GM21447 (cell line): ENCODE data around the gene SIGLEC5.

Source experiments
- ATAC-seq: cut with Tn5 transposase; IDR thresholded peaks from one replicate; pipeline ENCODE4 v1.9.1; 2021; ENCODE audit not compliant: unreplicated experiment

The SIGLEC5 gene

DNA sequence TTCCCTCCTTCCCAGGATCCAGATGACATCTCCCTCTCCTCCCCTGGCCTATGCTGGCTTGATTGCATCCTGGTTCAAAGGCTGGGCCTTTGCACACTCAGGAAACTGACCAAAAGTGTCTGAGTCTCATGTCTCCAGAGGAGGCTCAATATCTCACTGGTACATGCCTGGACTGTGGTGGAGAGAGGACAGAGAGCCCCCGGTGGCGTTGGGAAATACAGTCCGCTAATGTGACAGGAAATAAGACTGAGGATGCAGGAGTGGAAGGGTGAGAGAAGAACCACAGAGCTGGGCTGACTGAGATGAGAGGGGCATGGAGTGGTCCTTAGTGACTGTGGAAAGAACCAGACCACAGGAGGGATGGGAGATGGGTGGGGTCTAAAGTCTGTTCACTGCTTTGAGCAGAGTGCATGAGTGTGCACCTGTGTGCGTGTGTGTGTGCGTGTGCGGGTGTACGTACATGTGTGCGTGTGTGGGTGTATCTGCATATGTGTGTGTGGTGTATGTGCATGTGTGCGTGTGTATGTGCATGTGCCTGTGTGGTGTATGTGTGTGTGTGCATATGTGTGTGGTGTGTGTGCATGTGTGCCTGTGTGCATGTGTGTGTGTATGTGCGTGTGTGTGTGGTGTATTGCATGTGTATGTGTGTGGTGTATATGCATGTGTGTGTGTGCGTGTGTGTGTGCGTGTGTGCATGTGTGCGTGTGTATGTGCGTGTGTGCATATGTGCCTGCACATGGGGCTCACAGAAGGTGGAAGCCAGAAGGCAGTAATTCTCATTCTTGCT is 1.9 kb downstream of the SIGLEC5 start:
- no peak for ATAC-seq

DNA sequence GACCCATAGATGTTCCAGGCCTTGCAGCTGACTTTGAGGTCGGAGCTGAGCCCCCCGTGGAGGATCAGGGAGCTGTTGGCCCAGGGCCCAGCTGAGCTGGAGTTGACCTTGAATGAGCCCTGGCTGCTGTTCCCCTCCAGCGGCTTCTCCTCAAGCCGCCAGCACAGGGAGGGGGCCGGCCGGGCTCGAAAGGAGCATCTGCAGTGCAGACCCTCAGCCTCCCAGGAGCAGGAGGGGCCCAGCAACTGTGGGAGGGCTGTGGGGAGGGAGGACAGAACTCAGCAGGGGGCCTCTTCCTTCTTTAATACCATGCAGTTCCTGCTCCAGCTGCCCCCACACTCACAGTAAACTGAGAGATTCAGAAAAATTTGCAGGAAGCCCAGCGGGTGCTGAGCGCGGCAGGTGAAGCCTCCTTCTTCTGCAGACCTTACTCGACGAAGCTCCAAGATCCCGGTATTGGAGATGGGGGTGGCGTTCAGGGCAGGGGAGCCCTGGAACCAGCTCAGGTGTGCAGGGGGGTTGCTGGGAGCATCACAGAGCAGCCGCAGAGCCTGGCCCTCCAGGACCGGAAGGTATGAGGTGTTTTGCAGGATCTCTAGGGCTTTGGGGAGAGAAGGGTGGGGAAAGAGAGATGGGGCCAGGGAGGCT is 2.6 kb downstream of the SIGLEC5 start:
- no peak for ATAC-seq

DNA sequence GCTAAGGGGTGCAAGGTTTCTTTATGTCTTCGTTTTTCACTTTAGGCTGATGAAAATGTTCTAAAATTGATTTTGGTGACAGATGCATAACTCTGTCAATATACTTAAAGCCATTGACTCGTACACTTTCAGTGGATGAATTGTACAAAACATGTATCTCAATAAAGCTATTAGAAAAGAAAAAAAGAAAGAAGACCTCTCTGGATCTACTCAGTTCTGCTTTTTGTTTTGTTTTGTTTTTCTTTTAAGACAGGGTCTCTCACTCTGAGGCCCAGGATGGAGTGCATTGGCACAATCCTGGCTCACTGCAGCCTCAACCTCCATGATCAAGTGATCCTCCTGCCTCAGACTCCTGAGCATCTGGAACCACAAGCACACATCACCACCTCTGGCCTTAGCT is 3.5 kb downstream of the SIGLEC5 start:
- ATAC-seq: no peak

DNA sequence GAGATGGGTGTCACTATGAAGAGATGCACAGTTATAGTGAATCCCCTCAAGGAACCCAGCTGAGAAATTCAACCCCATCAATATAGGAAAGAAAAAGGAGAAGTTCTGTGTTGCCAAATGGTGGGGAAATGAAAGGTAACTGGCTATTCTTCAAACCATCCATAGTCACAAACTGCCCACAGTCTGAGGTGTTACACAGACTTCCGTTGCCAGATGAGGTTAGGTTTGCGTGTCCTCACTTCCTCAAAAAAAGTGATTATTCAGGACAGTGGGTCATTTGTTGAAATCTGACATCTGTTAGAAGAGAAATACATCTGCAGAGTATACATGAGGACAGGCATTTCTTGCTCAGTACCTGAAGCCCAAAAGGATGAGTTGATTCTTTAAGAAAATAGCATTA is 9.0 kb downstream of the SIGLEC5 start:
- no peak for ATAC-seq

DNA sequence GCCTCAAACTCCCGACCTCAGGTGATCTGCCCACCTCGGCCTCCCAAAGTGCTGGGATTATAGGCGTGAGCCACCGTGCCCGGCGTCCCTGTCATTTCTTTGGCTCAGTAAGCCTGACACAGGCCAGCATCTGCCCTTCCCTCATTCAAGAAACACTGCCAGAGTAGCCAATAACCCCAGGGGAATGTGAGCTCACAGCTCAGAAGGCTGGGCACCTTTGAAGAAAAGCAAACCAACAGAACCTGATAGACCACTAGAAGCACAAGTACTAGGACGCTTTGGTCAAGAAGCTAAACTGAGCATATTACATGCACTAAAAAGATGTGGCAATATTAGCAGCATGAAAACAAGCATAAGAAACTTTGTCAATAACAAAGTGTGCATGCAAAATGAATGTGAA is 14.2 kb downstream of the SIGLEC5 start:
- ATAC-seq: no peak

DNA sequence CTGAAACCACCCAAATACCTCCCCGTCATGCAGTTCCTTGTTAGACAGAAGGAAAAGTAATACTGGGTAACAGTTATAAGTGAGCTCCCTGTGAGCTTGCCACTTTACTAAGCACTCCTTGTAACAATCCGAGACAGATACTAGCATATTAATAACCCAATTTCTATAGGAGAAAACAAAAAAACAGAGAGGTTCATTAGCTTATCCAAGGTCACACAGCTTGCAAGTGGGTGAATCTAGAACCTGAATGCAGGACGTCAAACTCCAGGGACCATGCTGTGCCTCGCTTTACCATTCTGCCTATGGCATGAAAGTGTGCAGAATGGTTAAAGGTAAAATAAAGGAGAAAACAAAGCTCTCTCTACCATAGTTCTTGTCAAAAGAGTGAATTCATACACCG is 15.4 kb downstream of the SIGLEC5 start:
- no peak for ATAC-seq

DNA sequence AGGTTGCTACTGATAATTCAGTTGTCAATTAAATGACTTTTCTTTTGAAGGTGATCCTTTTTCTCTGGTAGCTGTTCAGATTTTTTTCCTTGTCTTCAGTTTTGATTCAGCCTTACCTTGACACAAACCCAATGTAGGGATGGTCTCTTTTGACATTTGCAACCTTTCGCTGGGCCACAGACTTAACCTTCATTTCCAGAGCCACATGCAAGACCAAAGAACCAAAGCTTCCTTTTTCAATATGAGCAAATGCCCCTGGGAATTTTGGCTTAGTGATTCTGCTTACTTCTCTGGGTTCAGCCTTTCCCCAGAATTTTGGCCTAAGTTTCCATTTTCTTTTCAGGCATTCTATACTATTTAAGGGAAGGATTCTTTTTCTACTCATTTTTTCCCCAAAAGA is 19.6 kb downstream of the SIGLEC5 start:
- no peak for ATAC-seq

DNA sequence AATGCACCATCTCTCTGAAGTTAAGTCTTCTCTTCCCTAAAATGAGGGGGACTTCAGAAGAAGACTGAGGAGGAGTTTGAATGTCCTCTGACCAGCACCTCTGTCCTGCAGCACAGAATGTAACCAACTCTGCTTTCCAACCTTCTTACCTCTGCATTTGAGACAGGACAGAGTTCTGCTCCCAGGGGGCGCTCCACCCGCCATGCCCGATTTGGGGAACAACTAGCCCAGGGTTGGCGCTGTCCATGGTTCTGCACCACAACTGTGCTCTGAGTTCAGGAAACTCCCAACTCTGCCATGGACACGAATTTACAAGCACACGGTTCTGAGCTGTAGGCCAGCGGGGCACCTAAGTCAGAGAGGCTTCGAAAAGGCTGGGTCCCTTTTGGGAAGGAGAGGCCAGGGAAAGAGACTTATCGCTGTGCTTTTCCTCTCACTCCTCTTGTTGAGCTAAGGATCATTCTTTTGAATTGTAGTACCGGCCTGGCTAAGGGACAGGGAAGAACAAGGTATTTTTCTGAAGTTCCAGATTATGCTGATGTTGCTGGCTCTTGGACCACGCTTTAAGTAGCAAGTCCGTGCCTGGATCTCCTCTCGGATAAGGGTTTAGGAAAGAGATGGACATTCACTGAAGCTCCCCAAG is 22.2 kb downstream of the SIGLEC5 start:
- no peak for ATAC-seq

DNA sequence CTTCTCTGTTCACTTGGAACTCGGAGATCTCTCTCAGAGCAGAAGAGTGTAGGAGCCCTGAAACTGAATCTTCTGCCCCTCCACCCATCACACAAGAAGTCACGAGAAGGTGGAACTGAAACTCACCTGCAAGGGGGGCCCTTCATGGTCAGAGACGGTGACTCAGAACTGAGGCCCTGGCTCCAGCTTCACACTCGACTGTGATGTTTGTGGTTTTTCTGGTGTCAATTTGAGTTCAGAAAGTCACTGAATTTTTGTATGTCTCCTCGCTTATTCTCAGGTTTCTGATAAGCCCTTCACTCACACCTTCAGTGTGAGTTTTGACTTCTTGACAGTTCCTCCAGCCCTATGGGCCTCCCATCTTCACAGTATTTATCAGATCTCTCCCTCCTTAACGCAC is 23.1 kb downstream of the SIGLEC5 start:
- peak; percentile 87 for ATAC-seq

DNA sequence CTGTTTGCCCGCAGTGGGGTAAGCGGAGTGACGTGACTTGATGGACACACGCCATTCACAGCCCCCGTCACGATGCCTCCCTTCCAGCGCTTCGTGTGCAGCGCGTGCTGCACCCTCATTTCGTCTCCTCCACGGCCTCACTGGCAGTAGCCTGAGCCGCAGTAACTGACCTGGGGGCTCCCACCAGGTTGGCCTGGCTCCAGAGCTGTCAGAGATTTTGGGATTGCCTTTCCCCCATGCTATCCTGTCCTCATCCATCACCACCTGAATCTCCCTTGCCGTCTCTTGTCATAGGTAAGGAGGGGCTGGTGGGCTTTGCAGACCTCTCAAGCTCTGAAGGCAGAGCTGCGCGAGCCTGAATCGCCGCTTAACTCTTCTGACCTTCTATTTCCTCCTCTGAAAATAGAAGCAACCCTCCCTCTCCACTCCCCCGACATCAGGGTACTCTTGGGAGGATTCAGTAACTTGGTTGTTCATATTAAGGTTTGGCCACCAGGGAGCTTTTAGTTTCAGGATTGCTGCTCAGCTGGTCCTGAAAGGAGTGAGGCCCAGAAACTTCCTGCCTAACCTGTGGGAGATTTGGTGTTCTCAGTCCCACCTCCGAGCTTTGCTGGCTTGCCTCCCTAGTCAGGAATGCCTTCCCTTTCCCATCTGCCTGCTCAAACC is 27.9 kb downstream of the SIGLEC5 start:
- ATAC-seq: no peak

DNA sequence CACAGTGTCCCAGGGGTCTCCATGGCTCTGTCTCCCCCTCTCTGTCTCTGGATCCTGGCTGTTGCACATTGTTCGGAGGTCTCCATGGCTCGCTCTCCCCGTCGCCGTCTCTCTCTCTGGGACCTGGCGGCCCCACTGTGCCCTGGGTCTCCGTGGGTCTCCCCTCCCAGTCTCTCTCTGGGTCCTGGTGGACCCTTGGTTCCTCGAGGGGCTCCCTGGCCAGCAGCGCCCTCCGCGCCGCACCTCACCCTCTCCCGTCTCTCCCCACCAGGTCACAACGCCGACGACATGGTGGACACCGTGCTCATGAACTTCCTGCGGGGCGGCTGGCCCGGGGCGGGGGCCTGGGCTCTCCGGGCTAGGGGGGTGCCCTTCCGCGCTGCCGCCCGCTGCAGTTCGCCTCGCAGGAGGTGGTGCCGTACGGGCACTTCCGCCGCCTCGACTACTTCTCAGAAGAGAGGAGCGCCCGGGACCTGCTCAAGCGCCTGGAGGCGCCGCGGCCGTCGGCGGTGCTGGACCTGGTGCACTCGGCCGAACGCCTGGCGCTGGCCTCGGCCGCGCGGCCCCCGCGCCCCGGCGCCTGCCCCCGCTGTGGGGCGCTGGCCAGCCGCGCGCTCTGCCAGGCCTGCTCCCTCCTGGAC is 29.1 kb downstream of the SIGLEC5 start:
- ATAC-seq: no peak

DNA sequence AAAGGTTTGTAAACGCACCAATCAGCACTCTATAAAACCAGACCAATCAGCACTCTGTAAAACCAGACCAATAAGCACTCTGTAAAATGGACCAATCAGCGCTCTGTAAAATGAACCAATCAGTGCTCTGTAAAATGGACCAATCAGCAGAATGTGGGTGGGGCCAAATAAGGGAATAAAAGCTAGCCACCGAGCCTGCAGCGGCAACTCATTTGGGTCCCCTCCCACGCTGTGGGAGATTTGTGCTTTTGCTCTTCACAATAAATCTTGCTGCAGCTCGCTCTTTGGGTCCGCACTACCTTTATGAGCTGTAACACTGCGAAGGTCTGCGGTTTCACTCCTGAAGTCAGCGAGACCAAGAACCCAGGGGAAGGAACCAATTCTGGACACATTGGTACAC is 31.1 kb downstream of the SIGLEC5 start:
- no peak for ATAC-seq

DNA sequence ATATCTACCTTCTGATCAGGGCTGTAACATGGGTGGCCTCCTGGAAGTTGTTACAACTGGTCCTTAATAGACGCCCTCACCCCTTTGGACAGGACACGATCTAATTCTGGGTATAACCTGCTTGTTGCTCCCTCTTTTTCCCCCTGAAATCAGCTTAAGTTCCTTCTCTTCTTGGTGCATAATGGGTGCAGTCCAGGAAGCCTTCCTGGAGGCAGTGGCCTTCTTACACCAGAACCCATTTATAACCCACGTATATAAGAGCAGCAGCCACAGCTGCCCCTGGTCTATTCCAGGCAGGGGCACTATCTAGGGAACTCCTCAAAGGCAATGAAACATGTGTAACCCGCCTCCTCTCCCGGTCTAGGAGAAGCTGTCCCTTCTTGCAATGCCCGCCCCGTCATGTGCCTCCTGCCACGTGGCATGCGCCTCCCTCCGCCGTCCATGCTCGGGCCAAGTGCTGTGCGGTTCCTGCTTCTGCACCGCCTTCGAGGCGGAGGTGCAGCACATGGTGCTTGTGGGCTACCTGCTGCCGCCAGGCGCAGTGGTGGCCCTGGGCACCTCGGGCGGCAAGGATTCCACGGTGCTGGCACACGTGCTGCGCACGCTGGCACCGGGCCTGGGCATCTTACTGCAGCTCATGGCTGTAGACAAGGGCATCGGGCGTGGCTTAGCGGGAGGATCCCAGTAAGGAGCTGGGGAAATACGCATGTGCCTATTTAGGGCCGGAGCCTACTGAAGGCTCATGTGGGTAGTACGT is 31.9 kb downstream of the SIGLEC5 start:
- ATAC-seq: no peak

DNA sequence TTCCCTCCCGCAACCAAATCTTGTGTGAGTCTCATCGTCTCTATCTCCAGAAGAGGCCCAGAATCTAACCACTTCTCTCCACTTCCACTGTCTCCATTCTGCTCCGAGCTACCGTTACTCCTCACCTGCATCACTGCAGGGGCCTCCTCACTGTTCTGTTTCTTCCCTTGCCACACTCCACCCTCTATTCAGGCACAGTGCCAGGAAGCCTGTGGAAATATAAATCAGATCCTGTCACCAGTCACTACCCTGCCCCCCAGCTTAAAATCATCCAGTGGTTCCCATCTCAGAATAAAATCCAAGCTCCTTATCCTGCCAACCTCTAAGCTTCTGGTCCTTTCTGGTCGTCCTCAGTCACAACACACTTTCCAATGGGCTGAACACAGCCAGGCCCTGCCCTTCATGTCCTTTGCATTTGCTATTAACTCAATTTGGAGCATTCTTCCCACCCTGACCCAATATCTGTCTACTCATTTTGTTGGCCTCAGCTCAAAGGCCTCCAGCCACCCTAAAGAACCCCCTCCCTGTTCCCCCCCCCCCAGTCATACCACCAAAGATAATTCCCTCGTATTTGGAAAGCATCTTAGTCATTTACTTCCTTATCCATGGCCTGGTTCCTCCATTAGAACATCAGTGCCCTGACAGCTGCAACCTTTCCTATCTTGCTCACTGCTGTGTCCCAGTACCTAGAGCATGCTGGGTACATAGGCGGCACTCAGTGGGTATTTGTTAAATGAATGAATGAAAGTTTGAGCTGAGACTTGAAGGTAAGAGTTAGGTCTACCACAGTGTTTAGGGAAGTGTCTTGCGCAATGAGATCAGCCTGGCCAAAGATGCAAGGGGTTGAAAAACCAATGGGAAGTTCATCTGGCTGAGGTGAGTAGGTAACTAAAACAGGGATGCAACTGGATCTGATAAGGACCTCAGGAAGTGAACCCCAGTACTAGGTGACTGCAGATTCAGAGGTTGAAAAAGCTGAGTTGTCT is 34.7 kb downstream of the SIGLEC5 start:
- ATAC-seq: no peak

DNA sequence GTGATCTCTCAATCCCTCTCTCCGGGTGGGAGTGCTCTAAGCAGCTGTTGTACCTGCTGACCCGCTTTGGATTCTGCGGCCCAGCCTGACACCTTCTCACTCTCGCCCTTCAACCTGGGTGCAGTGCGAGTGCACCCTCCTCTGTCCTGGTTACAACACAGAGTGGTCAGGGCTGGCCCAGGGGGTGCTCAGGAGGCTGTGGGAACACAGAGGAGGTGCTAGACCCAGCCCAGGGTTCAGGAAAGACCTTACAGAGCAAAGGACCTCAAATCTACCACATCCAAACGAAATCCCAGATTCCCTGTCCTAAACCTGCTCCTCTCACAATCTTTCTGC is 35.5 kb downstream of the SIGLEC5 start:
- peak; percentile 18 for ATAC-seq

DNA sequence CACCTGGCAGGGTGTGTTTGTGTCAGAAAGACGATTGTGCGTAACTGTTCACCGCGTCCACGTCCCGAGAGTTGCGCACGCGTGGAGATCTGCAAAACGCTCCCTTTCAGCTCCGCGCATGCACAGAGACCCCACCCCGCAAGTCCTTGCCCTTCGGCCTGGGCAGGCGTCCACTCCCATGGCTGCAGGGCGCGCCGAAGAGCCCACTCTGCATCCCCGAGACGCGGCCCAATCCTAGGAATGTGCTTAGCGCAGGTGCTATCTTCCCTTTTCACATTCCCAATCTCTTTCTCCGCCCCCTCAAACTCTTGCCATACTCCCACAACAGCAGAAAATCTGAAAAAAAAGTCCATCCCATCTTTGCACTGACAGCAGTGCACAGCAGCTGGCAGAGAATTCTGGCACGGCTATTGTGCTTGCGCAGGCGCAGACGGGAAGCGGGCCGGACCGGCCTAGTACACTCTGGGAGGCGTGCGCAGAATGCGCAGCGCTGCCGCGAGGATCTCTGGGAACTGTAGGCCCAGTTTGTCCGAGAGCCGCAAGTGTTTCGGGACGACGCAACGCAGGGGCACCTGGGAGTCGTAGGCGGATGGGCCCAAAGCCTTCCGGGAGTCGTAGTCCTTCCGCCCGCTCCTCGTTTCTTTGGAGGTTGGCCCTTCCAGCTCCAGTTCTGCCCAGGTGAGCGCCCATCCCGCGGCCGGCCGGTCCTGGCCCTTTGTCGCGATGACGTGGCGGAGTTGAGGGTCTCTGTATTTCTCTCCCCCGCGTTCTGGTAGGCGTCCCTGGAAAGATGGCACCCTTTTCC is 36.0 kb downstream of the SIGLEC5 start:
- peak; percentile 95 for ATAC-seq

DNA sequence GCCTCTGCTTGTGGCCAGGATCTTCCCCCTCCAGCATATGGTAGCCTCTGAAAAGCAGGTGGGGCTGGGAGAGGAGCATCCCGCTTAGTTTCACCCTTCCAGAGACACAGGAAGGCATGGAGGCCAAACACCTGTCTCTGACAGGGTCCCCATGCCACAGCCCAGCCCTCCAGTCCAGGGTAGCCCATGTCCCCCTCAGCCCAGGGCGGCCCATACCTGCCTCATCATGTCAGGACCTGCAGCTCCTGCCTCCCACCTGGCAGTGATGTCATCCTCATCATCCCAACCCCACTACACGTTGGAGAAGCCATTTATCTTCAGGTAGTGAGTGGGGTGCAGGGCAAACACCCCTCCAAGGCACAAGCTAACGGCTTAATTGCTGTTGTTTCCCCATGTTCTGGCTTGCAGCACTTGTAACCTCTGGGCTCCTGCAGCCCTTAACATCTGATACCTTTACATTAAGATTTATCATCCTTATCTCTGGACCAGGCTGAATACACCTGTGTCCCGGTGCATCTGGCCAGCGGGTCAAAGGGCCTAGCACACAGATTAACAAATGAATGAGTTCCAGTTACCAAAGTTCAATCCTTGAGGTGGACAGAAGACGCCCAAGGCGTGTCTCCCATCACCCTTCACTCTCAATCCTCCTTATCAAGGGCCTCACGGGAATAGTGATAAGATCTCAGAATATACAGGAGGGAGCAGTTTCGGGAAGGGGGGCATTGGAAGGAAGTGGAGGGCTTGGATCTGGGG is 36.9 kb downstream of the SIGLEC5 start:
- ATAC-seq: no peak

DNA sequence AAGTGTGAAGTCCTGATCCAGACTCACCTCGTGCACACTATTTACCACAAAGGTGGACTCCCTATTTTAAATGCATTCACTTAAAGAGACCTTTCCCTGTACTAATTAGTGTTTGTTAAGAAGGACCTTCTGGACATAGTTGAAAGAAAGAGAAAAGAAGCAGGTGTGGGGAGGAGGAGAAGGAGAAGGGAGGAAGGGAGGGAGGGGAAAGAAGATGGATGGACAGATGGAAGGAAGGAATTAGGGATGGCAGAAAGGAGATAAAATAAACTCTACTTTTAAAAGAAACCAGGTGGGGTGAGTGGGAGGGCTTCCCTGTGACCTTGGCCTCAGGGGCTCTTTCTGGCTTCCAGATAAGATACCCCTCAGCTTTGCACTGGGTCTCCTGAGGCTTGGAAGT is 37.7 kb downstream of the SIGLEC5 start:
- ATAC-seq: no peak
